Endothelial cell (in vitro differentiated cells): Measurements from ENCODE around the gene IRF7. TPM values are rescaled to one million over a fixed set of nuclear protein-coding genes. Genes with fewer than 3 reads are reported as not detected.
A peak's percentile ranks its signal among the peaks of the same experiment; 100 is the strongest.
"Not testable (repeated sequence)": the region's sequence is repeated elsewhere in the genome, so short reads cannot be mapped to it uniquely, and the experiment has no call there.

Experiments
- DNase-seq: peaks from one replicate; pipeline ENCODE4 v3.0.0; 2021; ENCODE audit warnings: low spot score
- H3K27ac Mint-ChIP-seq: one replicate; pipeline ENCODE4 v1.8.0; 2021; ENCODE audit warnings: mixed read lengths, inconsistent platforms; ENCODE audit not compliant: unreplicated experiment
- H3K27me3 Mint-ChIP-seq: one replicate; pipeline ENCODE4 v1.8.0; 2021; ENCODE audit warnings: mild to moderate bottlenecking, moderate library complexity, mixed read lengths, inconsistent platforms; ENCODE audit not compliant: unreplicated experiment
- H3K36me3 Mint-ChIP-seq: one replicate; pipeline ENCODE4 v1.8.0; 2021; ENCODE audit warnings: mild to moderate bottlenecking, low read depth, mixed read lengths, inconsistent platforms; ENCODE audit not compliant: unreplicated experiment
- H3K4me1 Mint-ChIP-seq: one replicate; pipeline ENCODE4 v1.8.0; 2021; ENCODE audit warnings: mild to moderate bottlenecking, mixed read lengths, inconsistent platforms; ENCODE audit not compliant: unreplicated experiment
- H3K4me3 Mint-ChIP-seq: one replicate; pipeline ENCODE4 v1.8.0; 2021; ENCODE audit warnings: mild to moderate bottlenecking, mixed read lengths, inconsistent platforms; ENCODE audit not compliant: unreplicated experiment
- H3K9me3 Mint-ChIP-seq: one replicate; pipeline ENCODE4 v1.8.0; 2021; ENCODE audit warnings: mixed read lengths, inconsistent platforms; ENCODE audit not compliant: unreplicated experiment
- total RNA-seq: library from RNA; stranded (reverse); fragmentation: NEBNext Ultra II Directional; extraction: Animal tissue kit (Norgen Biotek cat#: 25700); gene quantifications from one replicate; pipeline ENCODE4 v1.2.1, GENCODE V29; 2021; ENCODE audit not compliant: unreplicated experiment
- TF ChIP-seq, protein P1 (sequence below): fragments of 200-600 bp; sonication (generic); IDR thresholded peaks from one replicate; pipeline ENCODE4 v1.5.0; 2021; ENCODE audit warnings: antibody characterized with exemption; ENCODE audit not compliant: unreplicated experiment

The IRF7 gene
- total RNA-seq, 1 donor from 2014 or later: 11.6 TPM

DNA sequence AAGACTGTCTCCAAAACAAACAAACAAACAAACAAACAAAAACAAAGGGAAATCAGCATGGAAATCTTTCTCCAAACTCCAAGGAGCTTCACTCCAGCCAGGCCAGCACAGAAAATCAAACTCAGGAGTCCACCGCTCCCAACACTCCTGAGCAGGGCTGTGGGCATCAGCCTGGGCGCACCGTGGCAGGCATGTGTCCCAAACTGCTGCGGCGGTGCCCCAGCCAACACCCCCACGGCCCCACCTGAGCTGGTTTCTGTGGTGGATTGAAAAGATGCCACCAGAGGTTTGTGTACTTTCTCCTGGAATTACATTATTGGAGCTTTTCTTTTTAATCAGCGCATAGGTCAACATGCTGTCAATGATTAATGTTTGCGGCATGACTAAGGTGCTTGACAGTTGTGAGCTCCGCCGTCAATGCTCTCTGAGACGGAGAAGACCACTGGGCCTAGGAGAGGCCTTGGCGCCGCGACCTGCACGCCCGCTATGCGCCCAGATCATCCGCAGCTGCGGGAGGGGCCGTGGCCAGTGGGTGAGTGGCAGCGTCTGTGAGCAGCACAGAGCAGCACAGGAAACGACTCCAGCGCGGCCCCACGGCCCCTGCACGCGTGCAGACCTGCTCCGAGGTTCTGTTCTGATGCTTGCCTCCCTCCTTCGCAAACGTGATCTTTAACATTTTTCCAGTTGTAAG, 39.4 kb upstream of the IRF7 start:
- no peak for DNase-seq
- H3K4me1 Mint-ChIP-seq: no peaks in the 10 kb centered on the region
- no peak overlapping the region for H3K27ac Mint-ChIP-seq
- no peaks in the 10 kb centered on the region for H3K9me3 Mint-ChIP-seq
- H3K4me3 Mint-ChIP-seq: no peak overlapping the region
- TF ChIP-seq, protein P1, sequence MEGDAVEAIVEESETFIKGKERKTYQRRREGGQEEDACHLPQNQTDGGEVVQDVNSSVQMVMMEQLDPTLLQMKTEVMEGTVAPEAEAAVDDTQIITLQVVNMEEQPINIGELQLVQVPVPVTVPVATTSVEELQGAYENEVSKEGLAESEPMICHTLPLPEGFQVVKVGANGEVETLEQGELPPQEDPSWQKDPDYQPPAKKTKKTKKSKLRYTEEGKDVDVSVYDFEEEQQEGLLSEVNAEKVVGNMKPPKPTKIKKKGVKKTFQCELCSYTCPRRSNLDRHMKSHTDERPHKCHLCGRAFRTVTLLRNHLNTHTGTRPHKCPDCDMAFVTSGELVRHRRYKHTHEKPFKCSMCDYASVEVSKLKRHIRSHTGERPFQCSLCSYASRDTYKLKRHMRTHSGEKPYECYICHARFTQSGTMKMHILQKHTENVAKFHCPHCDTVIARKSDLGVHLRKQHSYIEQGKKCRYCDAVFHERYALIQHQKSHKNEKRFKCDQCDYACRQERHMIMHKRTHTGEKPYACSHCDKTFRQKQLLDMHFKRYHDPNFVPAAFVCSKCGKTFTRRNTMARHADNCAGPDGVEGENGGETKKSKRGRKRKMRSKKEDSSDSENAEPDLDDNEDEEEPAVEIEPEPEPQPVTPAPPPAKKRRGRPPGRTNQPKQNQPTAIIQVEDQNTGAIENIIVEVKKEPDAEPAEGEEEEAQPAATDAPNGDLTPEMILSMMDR: no peak
- H3K27me3 Mint-ChIP-seq: peaks cover 11% of the 10 kb centered on the region
- peaks cover 23% of the 10 kb centered on the region for H3K36me3 Mint-ChIP-seq

DNA sequence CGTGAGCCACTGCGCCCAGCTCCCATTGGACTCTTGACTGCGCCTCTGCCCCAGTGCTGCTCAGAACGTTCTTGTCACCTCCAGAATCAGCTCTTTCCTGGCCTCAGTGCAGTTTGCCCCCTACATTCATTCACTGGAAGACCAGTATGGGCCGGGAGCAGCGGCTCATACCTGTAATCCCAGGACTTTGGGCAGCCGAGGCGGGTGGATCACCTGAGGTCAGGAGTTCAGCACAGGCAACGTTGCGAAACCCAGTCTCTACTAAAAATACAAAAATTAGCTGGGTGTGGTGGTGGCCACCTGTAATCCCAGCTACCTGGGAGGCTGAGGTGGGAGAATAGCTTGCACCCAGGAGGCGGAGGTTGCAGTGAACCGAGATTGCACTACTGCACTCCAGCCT, 38.7 kb upstream of the IRF7 start:
- not testable (repeated sequence) for H3K4me1 Mint-ChIP-seq, H3K27ac Mint-ChIP-seq, DNase-seq, H3K4me3 Mint-ChIP-seq, H3K9me3 Mint-ChIP-seq
- Mint-ChIP-seq H3K27me3 (peaks cover 14% of the 10 kb centered on the region), H3K36me3 (peaks cover 19% of the 10 kb centered on the region)

DNA sequence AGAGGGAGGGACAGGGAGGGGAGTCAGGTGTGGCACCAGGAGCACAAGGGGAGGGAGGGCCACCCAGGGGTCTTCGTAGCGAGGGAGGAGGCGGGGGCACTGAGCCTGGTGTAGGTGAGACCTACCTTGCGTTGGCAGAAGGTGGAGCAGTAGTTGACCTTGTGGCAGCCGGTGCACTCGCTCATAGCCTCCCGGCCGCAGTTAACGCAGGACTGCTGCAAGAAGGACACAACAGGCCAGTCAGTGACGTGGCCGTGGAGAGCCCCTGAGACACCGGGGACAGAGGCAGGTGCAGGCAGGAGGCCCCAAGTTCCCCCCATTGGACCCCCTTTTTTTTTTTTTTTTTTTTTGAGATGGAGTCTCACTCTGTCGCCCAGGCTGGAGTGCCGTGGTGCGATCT, 38.1 kb upstream of the IRF7 start:
- H3K27ac Mint-ChIP-seq: no peak overlapping the region
- no peaks in the 10 kb centered on the region for H3K4me1 Mint-ChIP-seq
- H3K4me3 Mint-ChIP-seq: no peak overlapping the region
- H3K27me3 Mint-ChIP-seq: peaks cover 14% of the 10 kb centered on the region
- no peaks in the 10 kb centered on the region for H3K9me3 Mint-ChIP-seq
- TF ChIP-seq, protein P1: no peak
- peaks cover 19% of the 10 kb centered on the region for H3K36me3 Mint-ChIP-seq
- no peak for DNase-seq

DNA sequence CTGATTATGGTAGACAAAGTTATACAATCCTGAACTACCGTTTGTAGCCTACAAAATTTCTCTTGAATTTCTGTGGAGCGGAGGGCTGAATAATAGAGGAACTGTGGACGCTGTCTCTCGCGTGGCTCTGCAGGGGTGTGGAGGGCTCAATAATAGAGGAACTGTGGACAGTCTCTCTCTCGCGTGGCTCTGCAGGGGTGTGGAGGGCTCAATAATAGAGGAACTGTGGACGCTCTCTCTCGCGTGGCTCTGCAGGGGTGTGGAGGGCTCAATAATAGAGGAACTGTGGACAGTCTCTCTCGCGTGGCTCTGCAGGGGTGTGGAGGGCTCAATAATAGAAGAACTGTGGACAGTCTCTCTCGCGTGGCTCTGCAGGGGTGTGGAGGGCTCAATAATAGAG, 37.4 kb upstream of the IRF7 start:
- Mint-ChIP-seq H3K36me3 (peaks cover 22% of the 10 kb centered on the region), H3K27me3 (peaks cover 14% of the 10 kb centered on the region)
- DNase-seq, H3K4me3 Mint-ChIP-seq, H3K4me1 Mint-ChIP-seq, H3K9me3 Mint-ChIP-seq, H3K27ac Mint-ChIP-seq: not testable (repeated sequence)

DNA sequence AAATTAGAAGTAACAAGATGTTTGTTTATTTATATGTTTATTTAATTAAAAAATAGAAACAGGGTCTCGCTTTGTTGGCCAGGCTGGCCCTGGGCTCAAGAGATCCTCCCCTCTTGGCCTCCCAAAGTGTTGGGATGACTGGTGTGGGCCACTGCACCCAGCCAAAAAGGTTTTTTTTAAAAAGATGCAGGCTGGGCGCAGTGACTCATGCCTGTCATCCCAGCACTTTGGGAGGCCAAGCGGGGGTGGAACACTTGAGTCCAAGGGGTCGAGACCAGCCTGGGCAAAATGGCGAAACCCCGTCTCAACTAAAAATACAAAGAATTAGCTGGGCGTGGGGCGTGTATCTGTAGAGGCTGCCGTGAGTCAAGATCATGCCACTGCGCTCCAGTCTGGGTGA, 34.7 kb upstream of the IRF7 start:
- no peaks in the 10 kb centered on the region for H3K9me3 Mint-ChIP-seq
- no peak for DNase-seq
- no peak overlapping the region for H3K4me3 Mint-ChIP-seq
- H3K4me1 Mint-ChIP-seq: no peaks in the 10 kb centered on the region
- peaks cover 20% of the 10 kb centered on the region for H3K36me3 Mint-ChIP-seq
- H3K27me3 Mint-ChIP-seq: peaks cover 14% of the 10 kb centered on the region
- no peak overlapping the region for H3K27ac Mint-ChIP-seq
- TF ChIP-seq, protein P1: no peak

DNA sequence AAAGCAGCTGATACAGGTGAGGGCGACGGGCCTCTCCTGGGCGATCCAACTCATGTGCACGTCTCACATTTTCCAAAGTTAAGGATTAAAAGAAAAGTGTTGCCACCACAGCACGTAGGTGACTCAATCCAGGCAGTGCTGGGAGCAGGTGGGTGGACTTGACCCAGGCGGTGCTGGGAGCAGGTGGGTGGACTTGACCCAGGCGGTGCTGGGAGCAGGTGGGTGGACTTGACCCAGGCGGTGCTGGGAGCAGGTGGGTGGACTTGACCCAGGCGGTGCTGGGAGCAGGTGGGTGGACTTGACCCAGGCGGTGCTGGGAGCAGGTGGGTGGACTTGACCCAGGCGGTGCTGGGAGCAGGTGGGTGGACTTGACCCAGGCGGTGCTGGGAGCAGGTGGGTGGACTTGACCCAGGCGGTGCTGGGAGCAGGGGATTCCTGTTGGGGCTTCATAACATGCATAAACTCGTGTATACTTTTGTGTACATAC, 32.0 kb upstream of the IRF7 start:
- H3K27ac Mint-ChIP-seq, H3K4me1 Mint-ChIP-seq, H3K9me3 Mint-ChIP-seq, DNase-seq: not testable (repeated sequence)
- peaks cover 13% of the 10 kb centered on the region for H3K36me3 Mint-ChIP-seq
- H3K27me3 Mint-ChIP-seq: peaks cover 14% of the 10 kb centered on the region
- H3K4me3 Mint-ChIP-seq: peak overlapping the region; percentile 35
